ENCODE measurements around the gene TUFT1. TPM values are rescaled to one million over a fixed set of nuclear protein-coding genes. Genes with fewer than 3 reads are reported as not detected.

Gene TUFT1
- total and polyA plus RNA-seq, 2 of the 4 experiments (the other 2 are of a cell fraction) = 21.2 to 30.3 TPM

DNA sequence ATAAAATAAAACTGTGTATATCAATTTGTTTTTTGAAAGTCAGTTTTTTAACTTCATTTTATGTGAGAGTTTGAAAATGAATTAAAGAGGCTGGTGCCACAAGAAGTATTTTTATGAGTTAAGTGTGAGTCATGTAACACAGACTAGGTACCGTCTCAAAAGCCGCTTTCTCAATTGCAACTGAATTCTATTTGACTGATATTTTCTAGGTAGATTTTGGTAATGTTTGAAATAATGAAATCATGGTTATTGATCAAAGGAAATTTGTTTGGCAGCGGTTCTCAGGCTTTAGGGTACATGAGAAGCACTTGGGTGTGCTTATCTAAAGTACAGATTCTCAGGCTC is 76.4 kb downstream of the TUFT1 start:
- H3K9me3 ChIP-seq (ENCODE audit: control insufficient read depth, insufficient read depth, low read length) = no peaks in the 10 kb centered on the region
- in situ Hi-C loops (cut with MboI; ENCODE audit: low sequenced_read_pairs) = no loop called here
- dilution Hi-C loops (cut with HindIII; ENCODE audit: low sequenced_read_pairs, unreplicated experiment) = no loop called here
- no peak overlapping the region for H3K56ac ChIP-seq (ENCODE audit: extremely low read depth, insufficient read depth, low read length)
- ATAC-seq (ENCODE audit: low read depth) = no peak
- H4K20me1 ChIP-seq (ENCODE audit: insufficient read depth, low read length) = peaks cover 19% of the 10 kb centered on the region; the same call in 1 of the 2 replicates
- peaks cover 25 to 80% of the 10 kb centered on the region in 2 experiments for H3K79me1 ChIP-seq (ENCODE audit: low read depth in 1 of 2, low read length in 2 of 2)
- intact Hi-C loops (cut with micrococcal nuclease) = no loop called here
- ChIA-PET CTCF (no interaction called here), POLR2A (ENCODE audit: unreplicated experiment) (no interaction called here)
- no peak overlapping the region for H3K23ac ChIP-seq (ENCODE audit: low read depth, low read length)
- H2AK5ac ChIP-seq (ENCODE audit: low read depth, low read length) = no peak overlapping the region
- no peak overlapping the region for H2AK9ac ChIP-seq (replicated peaks; ENCODE audit: low read depth, low read length, poor library complexity)
- no peak overlapping the region for H2BK20ac ChIP-seq (ENCODE audit: low read depth, low read length)
- H2AFZ ChIP-seq (replicated peaks; ENCODE audit: low read length, poor library complexity) = no peak overlapping the region
- H3K18ac ChIP-seq (ENCODE audit: low read depth, low read length) = no peak overlapping the region
- H2BK120ac ChIP-seq (ENCODE audit: low read depth, low read length) = no peak overlapping the region
- no peak overlapping the region for H3K4me3 ChIP-seq (ENCODE audit: insufficient read depth, low read depth, low read length)
- peaks cover 9% of the 10 kb centered on the region; the same call in 1 of the 2 replicates for H3K9me1 ChIP-seq (ENCODE audit: insufficient read depth, low read length)
- TF ChIP-seq BHLHE40 (IDR thresholded peaks at IDR 0.05; ENCODE audit: low read depth, low read length) = no peak
- peak; percentile 32 for TF ChIP-seq CEBPB (IDR thresholded peaks at IDR 0.05; ENCODE audit: low read depth, low read length)
- TF ChIP-seq MXI1 (IDR thresholded peaks at IDR 0.05; ENCODE audit: borderline replicate concordance, low read depth, low read length) = no peak
- TF ChIP-seq, protein P1, sequence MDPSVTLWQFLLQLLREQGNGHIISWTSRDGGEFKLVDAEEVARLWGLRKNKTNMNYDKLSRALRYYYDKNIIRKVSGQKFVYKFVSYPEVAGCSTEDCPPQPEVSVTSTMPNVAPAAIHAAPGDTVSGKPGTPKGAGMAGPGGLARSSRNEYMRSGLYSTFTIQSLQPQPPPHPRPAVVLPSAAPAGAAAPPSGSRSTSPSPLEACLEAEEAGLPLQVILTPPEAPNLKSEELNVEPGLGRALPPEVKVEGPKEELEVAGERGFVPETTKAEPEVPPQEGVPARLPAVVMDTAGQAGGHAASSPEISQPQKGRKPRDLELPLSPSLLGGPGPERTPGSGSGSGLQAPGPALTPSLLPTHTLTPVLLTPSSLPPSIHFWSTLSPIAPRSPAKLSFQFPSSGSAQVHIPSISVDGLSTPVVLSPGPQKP (IDR thresholded peaks at IDR 0.05; ENCODE audit: borderline replicate concordance, low read depth, low read length) = no peak
- TF ChIP-seq MAZ (IDR thresholded peaks at IDR 0.05; ENCODE audit: borderline replicate concordance, low read depth, low read length) = no peak
- no peak for TF ChIP-seq NFE2L2 (IDR thresholded peaks at IDR 0.05; ENCODE audit: low read depth, low read length)
- no peak for TF ChIP-seq MAFK (IDR thresholded peaks at IDR 0.05; ENCODE audit: low read depth, low read length)
- H3K14ac ChIP-seq (replicated peaks; ENCODE audit: low read depth, low read length) = no peak overlapping the region
- no peak overlapping the region for H3K4ac ChIP-seq (ENCODE audit: low read depth, low read length)
- H3K9ac ChIP-seq (ENCODE audit: low read depth, low read length) = no peak overlapping the region
- peak overlapping the region; percentile 21; the same call in 1 of the 2 replicates for H3K4me2 ChIP-seq (ENCODE audit: low read depth, low read length)
- H2BK15ac ChIP-seq (ENCODE audit: low read depth, low read length) = no peak overlapping the region
- WGBS, 2 experiments (ENCODE audit: extremely low coverage in 2 of 2, insufficient read length in 1 of 2) = no CpG with 5 or more reads among the region's 3 CpGs
- no peaks in the 10 kb centered on the region for H3K36me3 ChIP-seq (ENCODE audit: control insufficient read depth, insufficient read depth, low read length)
- no peak overlapping the region for H4K8ac ChIP-seq (ENCODE audit: low read depth in 2 of 2, low read length in 2 of 2)
- H3K4me1 ChIP-seq (ENCODE audit: control insufficient read depth, insufficient read depth, low read length) = peaks cover 17% of the 10 kb centered on the region
- no TSS peak for BruUV-seq (replicated peaks)
- no peak overlapping the region for H4K91ac ChIP-seq (ENCODE audit: insufficient read depth, low read depth, low read length)
- no peak overlapping the region for H2BK5ac ChIP-seq (ENCODE audit: low read depth, low read length, poor library complexity, severe bottlenecking)
- DNase-seq = peak; percentile 52
- no peak overlapping the region for H3K27ac ChIP-seq (ENCODE audit: insufficient read depth, low read length)
- no peaks in the 10 kb centered on the region for H3K27me3 ChIP-seq (ENCODE audit: control insufficient read depth, insufficient read depth, low read length)
- no peak overlapping the region for H4K5ac ChIP-seq (ENCODE audit: low read depth, low read length)
